Left ventricle myocardium inferior (tissue), 1 donor: Measurements from ENCODE around the gene PIP4K2A. TPM values are rescaled to one million over a fixed set of nuclear protein-coding genes. Genes with fewer than 3 reads are reported as not detected.

Source experiments
- DNase-seq: peaks from one replicate; pipeline ENCODE4 v3.0.0-alpha.2; 2020
- H3K27ac ChIP-seq: fragments of 200-600 bp; replicated peaks from 2 replicates; pipeline ENCODE4 v1.8.0; 2021
- H3K27me3 ChIP-seq: fragments of 200-600 bp; 2 replicates; pipeline ENCODE4 v1.8.0; 2021; ENCODE audit warnings: low read depth
- H3K36me3 ChIP-seq: fragments of 200-600 bp; 2 replicates; pipeline ENCODE4 v1.8.0; 2021
- H3K4me1 ChIP-seq: fragments of 200-600 bp; 2 replicates; pipeline ENCODE4 v1.8.0; 2021
- H3K4me3 ChIP-seq: fragments of 200-600 bp; 2 replicates; pipeline ENCODE4 v1.8.0; 2021; ENCODE audit warnings: mild to moderate bottlenecking, moderate library complexity
- H3K9me3 ChIP-seq: fragments of 200-600 bp; replicated peaks from 2 replicates; pipeline ENCODE4 v1.8.0; 2021
- CTCF ChIP-seq: fragments of 200-600 bp; IDR thresholded peaks from 2 replicates; pipeline ENCODE4 v1.8.0; 2021; ENCODE audit warnings: antibody characterized with exemption, mild to moderate bottlenecking, borderline replicate concordance
- intact Hi-C: fragments of 100-400 bp; cut with micrococcal nuclease; formaldehyde crosslinking; loops from one replicate; pipeline ENCODE4 v1.11.0; 2022
- total RNA-seq: library from RNA; stranded (reverse); fragmentation: NEBNext Ultra II Directional; extraction: Animal tissue kit (Norgen Biotek cat#: 25700); gene quantifications from one replicate; pipeline ENCODE4 v1.2.1, GENCODE V29; 2021
- donor health status: DM: no; HTN: yes; CAD: no; lungs with severe emphysema.

Gene PIP4K2A
- total RNA-seq, 1 donor from 2014 or later = 12.6 TPM

DNA sequence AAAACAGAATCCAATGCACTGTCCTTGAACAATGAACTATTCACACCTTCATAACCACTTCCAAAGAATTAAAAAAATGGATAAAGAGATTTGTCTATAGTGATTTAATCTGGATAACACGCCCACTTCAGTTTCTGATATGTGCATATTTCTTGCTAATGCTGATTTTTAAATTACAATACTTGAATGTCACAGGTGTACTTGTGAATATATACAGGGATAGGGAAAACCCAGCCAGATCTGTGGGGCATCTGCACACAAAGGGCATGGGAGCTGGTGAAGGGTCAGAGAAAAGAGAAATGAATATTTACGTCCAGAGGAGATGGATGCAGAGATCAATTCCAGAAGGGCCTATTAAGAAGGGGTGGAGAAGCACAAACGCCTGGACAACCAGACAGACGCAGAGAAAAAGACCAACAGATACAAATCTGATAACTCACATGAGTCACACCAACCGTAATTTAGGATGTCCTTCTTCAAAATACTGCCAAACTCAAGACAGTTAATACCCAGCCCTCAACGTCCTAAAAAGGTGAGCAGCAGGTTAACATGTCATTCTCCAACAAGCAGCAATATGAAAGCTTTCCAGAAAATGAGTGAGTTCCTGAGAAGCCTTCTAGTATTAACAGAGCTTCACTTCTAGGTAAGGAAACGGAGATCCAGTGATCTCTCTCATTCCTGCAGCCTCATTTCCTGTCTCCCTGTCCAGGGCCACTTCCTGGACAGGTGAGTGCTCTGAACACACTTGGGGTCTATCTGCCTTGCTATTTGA, 41.9 kb downstream of the PIP4K2A start:
- Histone ChIP-seq H3K27ac (no peak overlapping the region), H3K4me3 (no peak overlapping the region), H3K27me3 (no peaks in the 10 kb centered on the region), H3K36me3 (no peaks in the 10 kb centered on the region), H3K4me1 (peaks cover 31% of the 10 kb centered on the region), H3K9me3 (no peaks in the 10 kb centered on the region)
- no peak for TF ChIP-seq CTCF
- intact Hi-C loops = no loop called here
- no peak for DNase-seq

GRCh38 chr10:22670788-22671187, 43.6 kb downstream of the PIP4K2A start:
- TF ChIP-seq CTCF = no peak
- Histone ChIP-seq H3K27ac (no peak overlapping the region), H3K36me3 (no peaks in the 10 kb centered on the region), H3K9me3 (no peaks in the 10 kb centered on the region), H3K4me1 (peaks cover 43% of the 10 kb centered on the region), H3K27me3 (no peaks in the 10 kb centered on the region), H3K4me3 (no peak overlapping the region)
- DNase-seq = no peak
- intact Hi-C loops = no loop called here

- no peak for DNase-seq
- no peaks in the 10 kb centered on the region for H3K27me3 ChIP-seq
- intact Hi-C loops = no loop called here
- no peak overlapping the region for H3K4me3 ChIP-seq
- H3K36me3 ChIP-seq = no peaks in the 10 kb centered on the region
- no peaks in the 10 kb centered on the region for H3K9me3 ChIP-seq
- H3K4me1 ChIP-seq = peaks cover 39% of the 10 kb centered on the region
- no peak overlapping the region for H3K27ac ChIP-seq
- TF ChIP-seq CTCF = no peak
Measured at GRCh38 chr10:22669163-22669711, 45.1 kb downstream of the PIP4K2A start.

DNA sequence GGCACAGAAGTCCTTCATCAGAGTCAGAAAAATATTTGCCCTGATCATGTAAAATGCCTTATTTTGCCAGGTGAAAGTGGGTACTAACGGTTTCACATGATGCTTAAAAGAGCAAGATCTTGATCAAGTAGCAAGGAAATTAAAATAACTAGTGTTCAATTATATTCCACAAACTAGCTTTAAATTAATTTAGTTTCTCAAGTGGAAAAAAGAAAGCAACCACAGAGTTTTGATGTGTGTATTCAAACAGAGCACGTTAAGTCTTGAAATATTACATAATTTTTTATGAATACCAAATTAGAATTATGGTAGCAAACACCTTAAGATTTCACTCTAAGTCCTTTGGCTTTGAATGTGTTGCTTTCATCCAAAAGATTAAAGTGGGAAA, 47.3 kb downstream of the PIP4K2A start:
- no peak for DNase-seq
- intact Hi-C loops = no loop called here
- no peaks in the 10 kb centered on the region for H3K36me3 ChIP-seq
- no peaks in the 10 kb centered on the region for H3K9me3 ChIP-seq
- TF ChIP-seq CTCF = no peak
- H3K4me1 ChIP-seq = peaks cover 21% of the 10 kb centered on the region
- H3K4me3 ChIP-seq = no peak overlapping the region
- H3K27ac ChIP-seq = no peak overlapping the region
- H3K27me3 ChIP-seq = no peaks in the 10 kb centered on the region

- Histone ChIP-seq H3K27ac (no peak overlapping the region), H3K9me3 (no peaks in the 10 kb centered on the region), H3K4me1 (peaks cover 21% of the 10 kb centered on the region), H3K36me3 (no peaks in the 10 kb centered on the region), H3K27me3 (no peaks in the 10 kb centered on the region), H3K4me3 (no peak overlapping the region)
- no peak for TF ChIP-seq CTCF
- intact Hi-C loops = no loop called here
- no peak for DNase-seq
Measured at GRCh38 chr10:22666287-22667092, 47.9 kb downstream of the PIP4K2A start.
